Measurements from ENCODE around the gene SURF4.
"Not testable (repeated sequence)": the region's sequence is repeated elsewhere in the genome, so short reads cannot be mapped to it uniquely, and the experiment has no call there.

Gene SURF4

GRCh38 chr9:133331641-133332380 is 44.0 kb downstream of the SURF4 start:
- TF ChIP-seq ZFX (IDR thresholded peaks at IDR 0.05; ENCODE audit: borderline replicate concordance), result no peak
- TF ChIP-seq, protein P1, sequence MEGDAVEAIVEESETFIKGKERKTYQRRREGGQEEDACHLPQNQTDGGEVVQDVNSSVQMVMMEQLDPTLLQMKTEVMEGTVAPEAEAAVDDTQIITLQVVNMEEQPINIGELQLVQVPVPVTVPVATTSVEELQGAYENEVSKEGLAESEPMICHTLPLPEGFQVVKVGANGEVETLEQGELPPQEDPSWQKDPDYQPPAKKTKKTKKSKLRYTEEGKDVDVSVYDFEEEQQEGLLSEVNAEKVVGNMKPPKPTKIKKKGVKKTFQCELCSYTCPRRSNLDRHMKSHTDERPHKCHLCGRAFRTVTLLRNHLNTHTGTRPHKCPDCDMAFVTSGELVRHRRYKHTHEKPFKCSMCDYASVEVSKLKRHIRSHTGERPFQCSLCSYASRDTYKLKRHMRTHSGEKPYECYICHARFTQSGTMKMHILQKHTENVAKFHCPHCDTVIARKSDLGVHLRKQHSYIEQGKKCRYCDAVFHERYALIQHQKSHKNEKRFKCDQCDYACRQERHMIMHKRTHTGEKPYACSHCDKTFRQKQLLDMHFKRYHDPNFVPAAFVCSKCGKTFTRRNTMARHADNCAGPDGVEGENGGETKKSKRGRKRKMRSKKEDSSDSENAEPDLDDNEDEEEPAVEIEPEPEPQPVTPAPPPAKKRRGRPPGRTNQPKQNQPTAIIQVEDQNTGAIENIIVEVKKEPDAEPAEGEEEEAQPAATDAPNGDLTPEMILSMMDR (IDR thresholded peaks at IDR 0.05), result no peak
- no peak overlapping the region for H3K27ac ChIP-seq

- no peak for TF ChIP-seq ZFX (IDR thresholded peaks at IDR 0.05; ENCODE audit: borderline replicate concordance)
- TF ChIP-seq, protein P1 (IDR thresholded peaks at IDR 0.05), result no peak
- H3K27ac ChIP-seq, result no peak overlapping the region
These were observed 44.6 kb downstream of the SURF4 start for GRCh38 chr9:133331221-133331620.

- not testable (repeated sequence) for H3K27ac ChIP-seq
- TF ChIP-seq, protein P1 (IDR thresholded peaks at IDR 0.05), result peak; percentile 86
These were observed 46.3 kb downstream of the SURF4 start for GRCh38 chr9:133329306-133330156.

DNA sequence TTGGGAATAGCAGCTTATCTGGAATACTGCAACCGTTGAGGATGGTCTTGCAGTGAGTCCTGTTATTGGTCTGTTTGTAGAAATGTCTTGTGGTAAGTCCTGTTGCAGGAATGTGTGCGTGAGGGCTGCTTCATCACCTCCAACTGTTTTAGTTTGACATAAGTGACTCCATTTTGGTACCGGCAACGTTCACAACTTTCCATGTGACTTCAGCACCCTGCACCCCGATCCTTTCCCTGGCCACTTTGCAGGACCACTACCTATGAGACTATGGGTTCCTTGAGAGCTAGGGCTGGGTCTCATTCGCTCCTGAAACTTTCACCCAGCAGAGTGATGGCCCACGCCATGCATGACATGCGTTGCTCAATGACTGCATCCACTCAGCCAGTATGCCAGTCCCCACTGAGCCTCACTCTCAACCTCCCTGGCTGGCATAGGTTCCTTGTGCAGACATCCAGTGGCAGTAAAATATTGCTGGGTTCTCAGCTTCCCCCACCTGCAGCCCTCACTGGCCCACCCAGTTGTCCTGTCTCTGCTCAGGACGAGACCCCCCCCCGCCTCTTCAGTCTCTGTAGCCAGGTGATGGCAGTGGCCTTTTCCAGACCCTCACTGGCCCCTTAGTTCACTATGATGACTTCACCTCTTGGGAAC is 47.9 kb downstream of the SURF4 start:
- no peak overlapping the region for H3K27ac ChIP-seq
- TF ChIP-seq, protein P1 (IDR thresholded peaks at IDR 0.05), result no peak
- TF ChIP-seq ZFX (IDR thresholded peaks at IDR 0.05; ENCODE audit: borderline replicate concordance), result no peak

DNA sequence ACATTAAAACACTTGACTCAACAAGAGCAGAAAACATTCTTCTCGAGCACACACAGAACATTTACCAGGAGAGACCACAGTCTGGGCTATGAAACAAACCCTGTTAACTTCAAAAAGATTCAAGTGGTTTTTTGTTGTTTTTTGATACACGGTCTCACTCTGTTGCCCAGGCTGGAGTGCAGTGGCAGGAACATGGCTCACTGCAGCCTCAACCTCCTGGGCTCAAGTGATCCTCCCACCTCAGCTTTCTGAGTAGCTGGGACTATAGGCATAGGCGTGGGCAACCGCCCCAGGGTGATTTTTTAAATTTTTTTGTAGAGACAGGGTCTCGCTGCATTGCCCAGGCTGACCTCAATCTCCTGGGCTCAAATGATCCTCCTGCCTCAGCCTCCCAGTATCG is 48.8 kb downstream of the SURF4 start:
- H3K27ac ChIP-seq, result not testable (repeated sequence)

DNA sequence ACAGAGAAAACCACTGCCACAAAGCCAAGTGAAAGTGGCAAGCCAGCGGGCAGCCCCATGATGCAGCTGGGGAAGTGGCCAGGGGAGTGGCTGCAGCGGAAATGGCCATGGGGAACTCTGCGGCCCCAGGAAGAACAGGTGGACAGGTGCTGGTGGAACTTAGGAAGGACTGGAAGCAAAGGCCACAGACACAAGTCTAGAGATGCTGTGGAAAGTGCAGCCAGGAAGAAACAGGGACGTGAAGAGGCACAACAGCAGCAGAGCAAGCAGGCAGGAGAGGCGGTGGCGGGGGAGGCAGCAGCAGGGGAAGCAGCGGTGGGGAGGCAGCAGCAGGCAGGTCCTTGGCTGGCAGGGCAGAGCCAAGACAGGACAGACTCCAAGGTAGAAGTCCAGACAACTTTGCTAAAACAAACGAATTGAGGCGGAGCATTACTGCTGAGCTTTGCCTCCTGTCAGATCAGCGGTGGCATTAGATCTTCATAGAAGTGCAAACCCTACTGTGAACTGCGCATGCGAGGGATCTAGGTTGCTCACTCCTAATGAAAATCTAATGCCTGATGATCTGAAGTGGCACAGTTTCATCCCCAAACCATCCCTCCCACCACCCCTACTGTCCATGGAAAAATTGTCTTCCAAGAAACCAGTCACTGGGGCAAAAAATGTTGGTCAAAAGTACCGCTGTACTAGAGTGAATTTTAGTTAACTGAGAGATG is 51.7 kb downstream of the SURF4 start:
- TF ChIP-seq ZFX (IDR thresholded peaks at IDR 0.05; ENCODE audit: borderline replicate concordance), result no peak
- TF ChIP-seq, protein P1 (IDR thresholded peaks at IDR 0.05), result no peak
- H3K27ac ChIP-seq, result no peak overlapping the region

DNA sequence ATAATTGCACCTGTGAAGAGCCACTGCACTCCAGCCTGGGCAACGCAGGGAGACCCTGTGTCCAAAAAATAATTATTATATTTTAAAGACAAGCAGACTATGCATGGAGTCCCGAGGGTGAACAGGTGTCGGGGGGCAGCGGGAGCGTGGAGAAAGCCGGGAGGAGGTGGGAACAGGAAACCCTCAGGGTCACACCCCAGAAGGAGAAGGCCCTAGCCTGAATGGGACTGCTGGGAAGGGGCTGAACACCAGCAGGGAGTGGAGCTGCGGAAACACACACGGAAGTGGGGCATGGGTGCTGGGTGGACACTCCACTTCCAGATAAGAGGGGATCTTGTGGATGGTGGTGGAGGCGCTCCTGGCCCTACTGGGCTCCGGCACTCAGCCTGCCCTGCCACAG is 52.6 kb downstream of the SURF4 start:
- TF ChIP-seq ZFX (IDR thresholded peaks at IDR 0.05; ENCODE audit: borderline replicate concordance), result no peak
- TF ChIP-seq, protein P1 (IDR thresholded peaks at IDR 0.05), result no peak

More for the DNA sequence above, 52.6 kb downstream of the SURF4 start:
- no peak overlapping the region for H3K27ac ChIP-seq

Data from 22Rv1 (cell line).